Measurements from ENCODE around the gene FANCG. TPM values are rescaled to one million over a fixed set of nuclear protein-coding genes. Genes with fewer than 3 reads are reported as not detected.

FANCG gene
- total RNA-seq, 4 donors from 2014 or later = 1.8 to 29.1 (median 8.3) TPM

GRCh38 chr9:35102769-35103659, 23.3 kb upstream of the FANCG start, which contains the start of gene STOML2:
Gene STOML2, minus strand, starts transcription at chr9:35103131. Its CDS starts 37 bp downstream, at chr9:35103094.
- intact Hi-C loops (cut with DNase I; ENCODE audit: low total_unique reads) = no loop called here
- Histone ChIP-seq H3K9me3 (no peaks in the 10 kb centered on the region), H3K27me3 (no peaks in the 10 kb centered on the region), H3K36me3 (no peaks in the 10 kb centered on the region), H3K4me1 (no peaks in the 10 kb centered on the region), H3K4me3 (peak within 1 kb of the TSS; percentile 60 to 95), H3K27ac (peak within 1 kb of the TSS; percentile 90)
- TF ChIP-seq CTCF (IDR thresholded peaks at IDR 0.05) (peak in 2 of 4 experiments; percentile 24 to 48), POLR2A (IDR thresholded peaks at IDR 0.05) (peak; percentile 47 to 66)
- peak; percentile 94 to 96 for DNase-seq

GRCh38 chr9:35102465-35102768, 22.7 kb upstream of the FANCG start:
- Histone ChIP-seq H3K27ac (peak overlapping the region; percentile 90), H3K27me3 (no peaks in the 10 kb centered on the region), H3K4me3 (peak overlapping the region; percentile 60 to 95), H3K4me1 (no peaks in the 10 kb centered on the region), H3K9me3 (no peaks in the 10 kb centered on the region), H3K36me3 (no peaks in the 10 kb centered on the region)
- intact Hi-C loops (cut with DNase I; ENCODE audit: low total_unique reads) = no loop called here
- no peak for TF ChIP-seq CTCF (IDR thresholded peaks at IDR 0.05)
- DNase-seq = no peak

GRCh38 chr9:35097573-35097972, 17.8 kb upstream of the FANCG start:
- Histone ChIP-seq H3K27me3 (no peaks in the 10 kb centered on the region), H3K4me3 (no peak overlapping the region), H3K9me3 (no peaks in the 10 kb centered on the region), H3K4me1 (peaks cover 0 to 4% of the 10 kb centered on the region in 2 donors), H3K27ac (no peak overlapping the region), H3K36me3 (no peaks in the 10 kb centered on the region)
- DNase-seq = no peak
- intact Hi-C loops (cut with DNase I; ENCODE audit: low total_unique reads) = no loop called here
- no peak for TF ChIP-seq CTCF (IDR thresholded peaks at IDR 0.05)
- TF ChIP-seq POLR2A (IDR thresholded peaks at IDR 0.05) = no peak

GRCh38 chr9:35096035-35096849, 16.5 kb upstream of the FANCG start, which contains the start of gene PIGO:
Gene PIGO, minus strand, starts transcription at chr9:35096591. Its CDS starts 1,026 bp downstream, at chr9:35095565.
- no peaks in the 10 kb centered on the region for H3K36me3 ChIP-seq
- H3K27me3 ChIP-seq = no peaks in the 10 kb centered on the region
- peaks cover 0 to 4% of the 10 kb centered on the region in 2 donors for H3K4me1 ChIP-seq
- peak within 1 kb of the TSS; percentile 78 to 93 for H3K4me3 ChIP-seq
- peak within 1 kb of the TSS; percentile 94 for H3K27ac ChIP-seq
- no peaks in the 10 kb centered on the region for H3K9me3 ChIP-seq
- intact Hi-C loops (cut with DNase I; ENCODE audit: low total_unique reads) = no loop called here
- peak; percentile 79 to 86 for DNase-seq
- TF ChIP-seq POLR2A (IDR thresholded peaks at IDR 0.05) (peak in 1 of 2 donors; percentile 65), CTCF (IDR thresholded peaks at IDR 0.05) (peak; percentile 70 to 79 (median 74))

All from uterus (tissue), 4 donors.